Measurements from ENCODE around the gene BRD4.

DNA sequence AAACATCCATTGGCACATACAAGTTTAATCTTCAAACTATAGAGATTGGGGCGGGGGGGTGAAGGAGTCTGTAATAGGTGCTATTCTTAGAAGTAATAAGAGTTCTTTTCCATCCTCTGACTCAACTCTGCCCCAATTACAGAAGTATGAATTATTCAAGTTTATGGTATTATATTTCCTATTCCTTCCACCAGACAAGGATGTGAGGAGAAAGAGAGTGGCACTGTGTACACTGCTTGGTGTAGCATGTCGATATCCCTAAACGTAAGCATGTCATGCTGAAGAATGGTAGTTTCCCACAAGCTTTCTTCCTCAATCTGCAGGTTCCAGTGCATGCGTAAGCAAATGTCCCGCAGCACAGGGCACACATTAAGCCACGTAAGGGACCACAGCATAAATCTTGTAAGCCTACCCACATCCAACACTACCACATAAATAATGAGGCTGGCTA is 14.1 kb downstream of the BRD4 start:
- TF ChIP-seq, protein P1, sequence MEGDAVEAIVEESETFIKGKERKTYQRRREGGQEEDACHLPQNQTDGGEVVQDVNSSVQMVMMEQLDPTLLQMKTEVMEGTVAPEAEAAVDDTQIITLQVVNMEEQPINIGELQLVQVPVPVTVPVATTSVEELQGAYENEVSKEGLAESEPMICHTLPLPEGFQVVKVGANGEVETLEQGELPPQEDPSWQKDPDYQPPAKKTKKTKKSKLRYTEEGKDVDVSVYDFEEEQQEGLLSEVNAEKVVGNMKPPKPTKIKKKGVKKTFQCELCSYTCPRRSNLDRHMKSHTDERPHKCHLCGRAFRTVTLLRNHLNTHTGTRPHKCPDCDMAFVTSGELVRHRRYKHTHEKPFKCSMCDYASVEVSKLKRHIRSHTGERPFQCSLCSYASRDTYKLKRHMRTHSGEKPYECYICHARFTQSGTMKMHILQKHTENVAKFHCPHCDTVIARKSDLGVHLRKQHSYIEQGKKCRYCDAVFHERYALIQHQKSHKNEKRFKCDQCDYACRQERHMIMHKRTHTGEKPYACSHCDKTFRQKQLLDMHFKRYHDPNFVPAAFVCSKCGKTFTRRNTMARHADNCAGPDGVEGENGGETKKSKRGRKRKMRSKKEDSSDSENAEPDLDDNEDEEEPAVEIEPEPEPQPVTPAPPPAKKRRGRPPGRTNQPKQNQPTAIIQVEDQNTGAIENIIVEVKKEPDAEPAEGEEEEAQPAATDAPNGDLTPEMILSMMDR (IDR thresholded peaks at IDR 0.05): no peak
- TF ChIP-seq POLR2A (IDR thresholded peaks at IDR 0.05): no peak

Data from stomach (tissue), 4 donors.